G401.6 (cell line): ENCODE results near the gene CNTN4.

ENCODE experiments used
- FAIRE-seq: peaks from 2 replicates; lab custom pipeline; 2012; peaks lifted over from hg19 to GRCh38; lab: Jason Lieb, UNC

Gene CNTN4

GRCh38 chr3:2415083-2415482, 316.4 kb downstream of the CNTN4 start:
- no peak for FAIRE-seq

GRCh38 chr3:2420919-2421318, 322.3 kb downstream of the CNTN4 start:
- FAIRE-seq, result no peak

GRCh38 chr3:2423143-2423542, 324.5 kb downstream of the CNTN4 start:
- no peak for FAIRE-seq

- FAIRE-seq, result no peak
Observed at GRCh38 chr3:2441558-2441957, 342.9 kb downstream of the CNTN4 start.

- FAIRE-seq, result no peak
Observed at GRCh38 chr3:2446146-2446545, 347.5 kb downstream of the CNTN4 start.

GRCh38 chr3:2452249-2452648, 353.6 kb downstream of the CNTN4 start:
- no peak for FAIRE-seq

- FAIRE-seq, result no peak
Observed at GRCh38 chr3:2454865-2455264, 356.2 kb downstream of the CNTN4 start.

DNA sequence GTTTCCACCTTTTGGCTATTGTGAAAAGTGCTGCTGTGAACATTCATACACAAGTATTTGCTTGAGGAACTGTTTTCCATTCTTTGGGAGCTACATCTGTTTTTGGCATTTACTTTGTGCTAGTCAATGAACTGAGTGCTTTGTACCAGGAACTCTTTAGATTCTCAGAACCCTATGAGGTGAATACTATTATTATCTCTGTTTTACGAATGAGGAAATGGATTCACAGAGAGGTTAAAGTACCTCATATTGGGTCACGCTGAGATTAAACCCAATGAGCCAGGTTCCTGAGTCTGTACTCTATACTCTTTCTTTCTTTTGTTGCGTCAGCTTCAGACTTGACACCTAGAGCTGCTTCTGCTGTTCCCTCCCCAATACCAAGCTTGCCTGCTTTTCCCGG, 358.1 kb downstream of the CNTN4 start:
- FAIRE-seq, result no peak

DNA sequence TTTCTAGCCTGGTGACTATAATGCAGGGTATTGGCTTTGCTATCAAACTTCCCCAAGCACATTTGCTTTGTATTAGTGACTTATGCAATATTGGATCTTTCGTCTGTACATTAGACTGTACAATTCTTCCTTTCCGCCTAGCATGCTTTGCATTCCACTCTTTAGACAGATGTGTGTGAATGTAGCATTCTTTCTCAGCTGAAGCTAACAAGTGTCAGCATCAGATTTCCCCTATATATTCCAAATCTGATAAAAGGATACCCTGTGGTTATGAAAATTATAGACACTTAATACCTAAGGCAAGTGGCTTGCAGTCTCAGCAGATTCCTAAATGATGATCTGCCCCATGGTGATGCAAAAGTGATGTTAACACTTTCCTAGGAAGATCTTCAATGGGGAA, 360.1 kb downstream of the CNTN4 start:
- no peak for FAIRE-seq

DNA sequence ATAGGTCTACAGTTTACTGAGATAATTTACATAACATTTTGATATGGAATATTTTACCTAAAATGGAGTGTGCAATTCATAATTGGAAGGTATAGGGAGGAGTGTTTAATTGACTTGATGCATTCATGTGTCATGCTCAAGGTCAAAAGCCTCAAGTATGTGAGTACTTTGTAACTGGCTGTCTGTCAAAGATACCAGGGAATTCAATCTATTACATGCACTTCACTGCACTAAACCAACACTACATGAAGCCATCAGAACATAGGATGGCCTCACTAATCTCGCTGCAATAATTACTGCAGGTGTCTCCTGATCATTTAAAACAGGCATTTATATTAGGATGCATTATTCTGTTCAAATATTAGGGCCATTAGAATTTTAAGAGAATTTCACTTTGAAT, 367.2 kb downstream of the CNTN4 start:
- no peak for FAIRE-seq

GRCh38 chr3:2468816-2469215, 370.1 kb downstream of the CNTN4 start:
- FAIRE-seq, result no peak

DNA sequence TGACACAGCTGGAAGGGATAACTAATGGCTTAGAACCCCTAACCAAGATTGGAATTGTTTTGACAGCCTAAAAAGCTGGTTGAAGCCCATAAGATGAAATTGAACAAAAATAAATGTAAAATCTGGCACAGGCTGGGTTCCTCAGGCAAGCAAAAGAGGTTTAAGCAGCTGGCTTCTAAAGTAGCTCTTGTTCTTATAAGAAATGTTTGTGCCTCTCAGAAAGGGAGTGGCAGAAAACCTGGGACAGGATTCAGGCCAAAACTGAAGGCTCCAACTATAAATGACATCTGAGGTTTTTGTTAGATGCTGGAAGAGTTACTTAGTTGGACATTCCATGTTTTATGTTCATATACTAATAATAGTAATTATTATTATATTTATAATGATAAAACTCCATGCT, 378.3 kb downstream of the CNTN4 start:
- FAIRE-seq, result no peak

- no peak for FAIRE-seq
Observed at GRCh38 chr3:2477620-2478019, 379.0 kb downstream of the CNTN4 start.

DNA sequence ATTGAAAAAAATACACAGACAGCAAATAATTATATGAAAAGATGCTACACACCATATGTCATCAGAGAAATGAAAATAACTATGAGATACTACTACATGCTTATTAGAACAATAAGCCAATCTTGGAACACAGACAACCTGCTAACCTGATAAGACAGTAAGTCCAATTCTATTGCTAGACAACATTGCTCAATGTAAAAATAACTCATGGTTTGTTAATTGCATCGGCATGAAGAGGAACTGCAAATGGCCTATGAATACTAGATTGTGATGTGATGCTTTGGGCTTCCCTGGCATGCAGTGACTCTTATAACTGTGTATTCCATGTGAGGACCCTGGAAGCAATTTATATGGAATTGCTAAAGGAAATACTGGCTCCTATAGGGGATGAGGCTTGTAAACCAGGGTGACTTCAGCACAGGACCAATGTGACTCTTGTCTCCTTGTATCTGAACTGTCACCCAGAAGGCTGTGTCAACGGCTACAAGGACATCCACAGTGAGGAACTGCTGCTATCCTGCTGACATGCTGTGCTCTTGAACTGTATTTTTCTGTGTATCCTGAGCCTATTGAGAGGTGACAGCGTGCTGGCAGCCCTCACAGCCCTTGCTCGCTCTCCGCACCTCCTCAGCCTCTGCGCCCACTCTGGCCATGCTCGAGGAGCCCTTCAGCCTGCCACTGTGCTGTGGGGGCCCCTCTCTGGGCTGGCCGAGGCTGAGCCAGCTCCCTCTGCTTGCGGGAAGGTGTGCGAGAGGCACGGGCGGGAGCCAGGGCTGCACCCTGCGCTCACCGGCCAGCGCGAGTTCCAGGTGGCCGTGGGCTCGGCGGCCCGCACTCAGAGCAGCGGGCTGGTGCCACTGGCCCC, 385.7 kb downstream of the CNTN4 start:
- FAIRE-seq, result no peak

- no peak for FAIRE-seq
Observed at GRCh38 chr3:2485027-2485375, 386.3 kb downstream of the CNTN4 start.

- FAIRE-seq, result no peak
Observed at GRCh38 chr3:2495746-2496145, 397.1 kb downstream of the CNTN4 start.

DNA sequence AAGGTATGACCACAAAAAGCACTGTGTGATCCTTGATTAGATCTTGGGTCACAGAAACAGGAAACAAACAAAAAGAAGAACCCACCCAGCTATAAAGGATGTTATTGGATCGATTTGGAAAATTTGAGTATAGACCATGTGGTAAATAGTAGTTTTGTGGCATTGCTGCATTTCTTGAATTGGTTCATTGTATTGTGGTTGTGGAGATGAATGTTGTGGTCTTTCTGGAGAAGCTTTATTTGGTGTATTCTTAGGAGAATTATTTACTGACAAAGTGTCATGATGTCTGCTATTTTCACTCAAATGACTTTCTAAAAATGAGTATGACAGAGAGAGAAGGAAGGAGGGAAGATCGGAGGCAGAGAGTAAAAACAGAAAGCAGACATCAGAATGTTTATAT, 406.2 kb downstream of the CNTN4 start:
- FAIRE-seq, result no peak

DNA sequence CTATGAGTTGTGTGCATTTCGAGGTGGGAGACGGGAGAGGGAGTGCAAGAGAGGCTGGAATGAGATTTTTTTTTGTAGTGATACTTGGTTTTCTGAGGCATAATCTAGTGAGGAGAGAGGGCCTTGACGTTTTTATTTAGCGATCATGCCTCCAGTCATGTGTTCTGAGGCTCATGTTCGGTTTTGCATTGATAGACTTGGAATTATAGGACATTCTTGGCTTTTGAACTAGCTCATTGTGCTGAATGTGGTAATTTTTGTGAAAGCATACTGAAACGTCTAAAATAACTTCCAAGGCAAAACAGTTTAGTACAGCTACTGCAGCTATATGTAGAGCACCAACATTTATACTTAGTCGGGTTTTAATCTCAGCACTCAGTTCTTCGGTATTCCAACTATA, 408.1 kb downstream of the CNTN4 start:
- no peak for FAIRE-seq

- FAIRE-seq, result no peak
Observed at GRCh38 chr3:2510591-2511145, 412.0 kb downstream of the CNTN4 start.

DNA sequence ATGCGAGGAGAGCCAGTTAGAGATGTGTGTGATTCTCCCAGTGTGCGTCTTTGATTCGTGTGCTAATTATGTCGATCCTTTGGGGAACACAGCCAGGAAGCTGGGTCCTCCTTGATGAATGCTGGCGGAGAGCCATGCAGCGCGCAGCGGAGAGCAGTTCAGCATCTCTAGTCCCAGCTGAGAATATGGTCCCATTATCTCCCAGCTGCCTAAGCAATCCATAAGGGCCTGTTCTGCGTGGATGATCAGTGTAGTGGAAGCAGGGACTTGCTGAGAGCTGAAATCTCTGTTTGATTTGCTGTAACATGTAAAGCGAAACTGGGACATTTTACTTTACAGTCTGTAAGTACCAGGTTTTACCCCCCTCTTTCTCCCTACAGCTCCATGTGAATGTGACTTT, 412.7 kb downstream of the CNTN4 start:
- FAIRE-seq, result no peak

DNA sequence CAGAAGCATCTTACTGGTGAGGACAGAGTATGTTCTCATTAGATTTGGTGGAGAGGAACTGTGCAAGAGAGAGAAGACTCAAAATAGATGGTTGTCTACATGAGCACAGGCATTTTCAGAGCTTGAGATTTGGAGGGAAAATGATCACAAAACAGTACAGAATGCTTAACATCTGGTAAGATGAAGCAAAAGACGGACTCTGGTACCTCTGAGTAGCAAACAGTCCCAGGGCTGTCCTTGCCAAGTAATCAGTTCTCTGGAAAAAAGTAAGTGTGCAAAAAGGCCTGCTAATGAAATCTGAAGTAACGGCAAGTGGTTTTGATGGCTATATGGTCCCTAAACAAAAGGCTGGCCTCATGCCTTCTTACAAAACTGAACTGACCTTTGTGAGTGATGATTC, 414.2 kb downstream of the CNTN4 start:
- FAIRE-seq, result no peak

DNA sequence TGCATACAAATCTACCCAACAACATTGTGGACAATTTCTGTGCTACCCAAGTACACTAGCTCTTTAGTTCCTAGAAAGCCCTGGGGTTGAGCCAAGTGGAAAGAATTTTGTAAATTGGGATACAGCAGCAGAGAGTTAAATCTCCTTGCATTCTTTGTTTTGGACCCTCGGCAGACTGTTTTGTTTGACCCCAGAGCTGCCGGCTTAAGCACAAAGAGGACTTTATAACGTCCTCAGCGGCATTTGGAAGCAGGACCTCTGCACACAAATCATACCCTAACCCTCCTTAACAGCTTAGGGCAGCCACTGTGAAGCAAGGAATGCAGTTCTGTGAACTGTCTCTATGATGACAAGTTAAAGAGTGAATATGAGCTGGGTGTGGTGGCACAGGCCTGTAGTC, 415.3 kb downstream of the CNTN4 start:
- FAIRE-seq, result no peak

DNA sequence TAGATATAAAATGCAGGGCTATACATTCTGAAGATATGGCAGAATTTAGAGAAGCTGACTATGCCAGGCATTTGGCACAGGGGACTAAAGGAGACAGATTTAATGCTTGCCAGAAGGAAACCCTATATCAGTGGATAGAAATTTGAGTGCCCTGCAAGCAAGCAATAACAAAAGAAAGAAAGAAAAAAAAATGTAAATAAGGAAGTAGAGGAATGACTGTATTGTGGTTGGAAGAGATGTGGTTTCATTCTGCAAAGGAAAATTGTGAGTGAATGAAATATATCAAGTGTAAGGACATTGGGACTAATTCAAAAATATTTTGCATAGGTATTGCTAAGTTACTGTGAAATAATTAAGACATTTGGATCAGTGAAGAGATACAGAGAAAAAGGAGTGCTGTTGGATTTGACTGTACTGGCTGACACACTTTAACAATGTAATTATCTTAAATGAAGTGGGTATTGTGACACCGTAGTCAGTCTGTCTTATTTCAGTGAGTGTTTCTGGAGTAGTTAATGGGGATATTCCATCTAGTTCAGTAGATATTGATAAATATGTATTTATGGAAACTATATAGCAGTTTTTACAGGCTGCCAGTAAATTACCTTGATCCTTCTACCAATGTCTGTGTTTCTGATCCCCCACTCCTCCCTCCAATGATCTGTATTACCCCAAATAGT, 418.2 kb downstream of the CNTN4 start:
- FAIRE-seq, result no peak
